HL-60 (cell line): Measurements from ENCODE around the gene AGAP3.

Experiments used
- GABPA ChIP-seq: IDR thresholded peaks from 2 replicates; pipeline ENCODE4 v1.6.1; 2012; ENCODE audit warnings: low read depth
- POLR2AphosphoS5 ChIP-seq: IDR thresholded peaks from 2 replicates; pipeline ENCODE4 v1.6.1; 2012; ENCODE audit warnings: low read depth
- SPI1 ChIP-seq: IDR thresholded peaks from 2 replicates; pipeline ENCODE4 v1.6.1; 2012; ENCODE audit warnings: low read depth, mild to moderate bottlenecking, borderline replicate concordance
- TF ChIP-seq, protein P1 (sequence below): IDR thresholded peaks from 2 replicates; pipeline ENCODE4 v1.6.1; 2012; ENCODE audit warnings: low read depth; ENCODE audit not compliant: insufficient replicate concordance
- TF ChIP-seq, protein P2 (sequence below): IDR thresholded peaks from one replicate; pipeline ENCODE4 v1.5.1; 2011; ENCODE audit warnings: low read length, control low read depth, inconsistent platforms; ENCODE audit not compliant: insufficient read depth

DNA sequence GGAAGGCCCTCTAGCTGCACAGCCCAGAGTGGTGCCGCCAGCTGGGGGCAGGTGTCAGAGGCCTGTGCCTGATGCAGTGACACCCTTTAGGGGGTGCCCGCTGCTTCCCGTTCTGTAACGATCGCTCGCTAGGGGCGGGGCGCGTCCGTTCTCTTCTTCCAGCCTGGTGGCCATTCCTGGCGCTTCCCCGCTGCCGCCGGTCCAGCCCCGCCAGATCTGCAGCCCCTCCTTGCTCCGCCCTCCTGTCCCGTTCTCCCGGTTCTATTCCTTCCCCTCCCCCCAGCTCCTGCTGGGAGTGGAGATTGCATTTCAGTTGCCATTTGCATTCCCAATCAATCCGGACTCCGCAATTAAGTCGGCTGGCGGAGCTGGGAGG, 39.2 kb downstream of the AGAP3 start:
- TF ChIP-seq, protein P1, sequence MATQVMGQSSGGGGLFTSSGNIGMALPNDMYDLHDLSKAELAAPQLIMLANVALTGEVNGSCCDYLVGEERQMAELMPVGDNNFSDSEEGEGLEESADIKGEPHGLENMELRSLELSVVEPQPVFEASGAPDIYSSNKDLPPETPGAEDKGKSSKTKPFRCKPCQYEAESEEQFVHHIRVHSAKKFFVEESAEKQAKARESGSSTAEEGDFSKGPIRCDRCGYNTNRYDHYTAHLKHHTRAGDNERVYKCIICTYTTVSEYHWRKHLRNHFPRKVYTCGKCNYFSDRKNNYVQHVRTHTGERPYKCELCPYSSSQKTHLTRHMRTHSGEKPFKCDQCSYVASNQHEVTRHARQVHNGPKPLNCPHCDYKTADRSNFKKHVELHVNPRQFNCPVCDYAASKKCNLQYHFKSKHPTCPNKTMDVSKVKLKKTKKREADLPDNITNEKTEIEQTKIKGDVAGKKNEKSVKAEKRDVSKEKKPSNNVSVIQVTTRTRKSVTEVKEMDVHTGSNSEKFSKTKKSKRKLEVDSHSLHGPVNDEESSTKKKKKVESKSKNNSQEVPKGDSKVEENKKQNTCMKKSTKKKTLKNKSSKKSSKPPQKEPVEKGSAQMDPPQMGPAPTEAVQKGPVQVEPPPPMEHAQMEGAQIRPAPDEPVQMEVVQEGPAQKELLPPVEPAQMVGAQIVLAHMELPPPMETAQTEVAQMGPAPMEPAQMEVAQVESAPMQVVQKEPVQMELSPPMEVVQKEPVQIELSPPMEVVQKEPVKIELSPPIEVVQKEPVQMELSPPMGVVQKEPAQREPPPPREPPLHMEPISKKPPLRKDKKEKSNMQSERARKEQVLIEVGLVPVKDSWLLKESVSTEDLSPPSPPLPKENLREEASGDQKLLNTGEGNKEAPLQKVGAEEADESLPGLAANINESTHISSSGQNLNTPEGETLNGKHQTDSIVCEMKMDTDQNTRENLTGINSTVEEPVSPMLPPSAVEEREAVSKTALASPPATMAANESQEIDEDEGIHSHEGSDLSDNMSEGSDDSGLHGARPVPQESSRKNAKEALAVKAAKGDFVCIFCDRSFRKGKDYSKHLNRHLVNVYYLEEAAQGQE: no peak
- TF ChIP-seq, protein P2, sequence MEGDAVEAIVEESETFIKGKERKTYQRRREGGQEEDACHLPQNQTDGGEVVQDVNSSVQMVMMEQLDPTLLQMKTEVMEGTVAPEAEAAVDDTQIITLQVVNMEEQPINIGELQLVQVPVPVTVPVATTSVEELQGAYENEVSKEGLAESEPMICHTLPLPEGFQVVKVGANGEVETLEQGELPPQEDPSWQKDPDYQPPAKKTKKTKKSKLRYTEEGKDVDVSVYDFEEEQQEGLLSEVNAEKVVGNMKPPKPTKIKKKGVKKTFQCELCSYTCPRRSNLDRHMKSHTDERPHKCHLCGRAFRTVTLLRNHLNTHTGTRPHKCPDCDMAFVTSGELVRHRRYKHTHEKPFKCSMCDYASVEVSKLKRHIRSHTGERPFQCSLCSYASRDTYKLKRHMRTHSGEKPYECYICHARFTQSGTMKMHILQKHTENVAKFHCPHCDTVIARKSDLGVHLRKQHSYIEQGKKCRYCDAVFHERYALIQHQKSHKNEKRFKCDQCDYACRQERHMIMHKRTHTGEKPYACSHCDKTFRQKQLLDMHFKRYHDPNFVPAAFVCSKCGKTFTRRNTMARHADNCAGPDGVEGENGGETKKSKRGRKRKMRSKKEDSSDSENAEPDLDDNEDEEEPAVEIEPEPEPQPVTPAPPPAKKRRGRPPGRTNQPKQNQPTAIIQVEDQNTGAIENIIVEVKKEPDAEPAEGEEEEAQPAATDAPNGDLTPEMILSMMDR: no peak
- TF ChIP-seq POLR2AphosphoS5: no peak
- TF ChIP-seq GABPA: no peak
- no peak for TF ChIP-seq SPI1
